NCI-H446 (cell line): ENCODE measurements around the gene GNG7.
"Not testable (repeated sequence)": the region's sequence is repeated elsewhere in the genome, so short reads cannot be mapped to it uniquely, and the experiment has no call there.

Experiments used
- DNase-seq, 2 experiments: peaks; one replicate each; lab custom pipeline; 2025; lab: John Stamatoyannopoulos, UW

The GNG7 gene

GRCh38 chr19:2713170-2713569, 10.7 kb upstream of the GNG7 start:
- DNase-seq: not testable (repeated sequence)

DNA sequence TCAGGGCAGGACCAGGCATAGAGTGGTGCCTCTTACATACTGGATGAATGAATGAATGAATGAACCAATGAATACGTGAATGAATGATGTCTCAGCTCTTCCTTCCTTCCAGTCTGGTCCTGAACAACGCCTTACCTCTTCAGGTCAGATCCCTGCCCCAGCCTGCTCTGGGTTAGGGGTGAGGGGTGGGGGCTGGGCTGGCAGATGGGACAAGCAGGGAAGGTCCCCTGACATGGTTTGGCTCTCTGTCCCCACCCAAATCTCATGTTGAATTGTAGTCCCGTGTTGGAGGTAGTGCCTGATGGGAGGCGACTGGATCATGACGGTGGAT, 9.3 kb upstream of the GNG7 start:
- no peak for DNase-seq

GRCh38 chr19:2711172-2711874, 8.8 kb upstream of the GNG7 start:
- no peak for DNase-seq

DNA sequence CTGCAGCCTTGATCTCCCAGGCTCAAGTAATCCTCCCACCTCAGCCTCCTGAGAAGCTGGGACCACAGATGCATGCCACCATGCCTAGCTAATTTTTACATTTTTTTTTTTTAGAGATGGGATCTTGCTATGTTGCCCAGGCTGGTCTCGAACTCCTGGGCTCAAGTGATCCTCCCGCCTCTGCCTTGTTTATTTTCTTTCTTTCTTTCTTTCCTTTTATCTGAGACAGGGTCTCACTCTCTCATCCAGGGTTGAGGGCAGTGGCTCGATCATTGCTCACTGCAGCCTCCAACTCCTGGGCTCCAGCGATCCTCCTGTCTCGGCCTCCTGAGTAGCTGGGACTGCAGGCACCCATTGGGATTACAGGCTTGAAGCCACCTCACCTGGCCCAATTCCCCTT, 3.8 kb upstream of the GNG7 start:
- no peak for DNase-seq

DNA sequence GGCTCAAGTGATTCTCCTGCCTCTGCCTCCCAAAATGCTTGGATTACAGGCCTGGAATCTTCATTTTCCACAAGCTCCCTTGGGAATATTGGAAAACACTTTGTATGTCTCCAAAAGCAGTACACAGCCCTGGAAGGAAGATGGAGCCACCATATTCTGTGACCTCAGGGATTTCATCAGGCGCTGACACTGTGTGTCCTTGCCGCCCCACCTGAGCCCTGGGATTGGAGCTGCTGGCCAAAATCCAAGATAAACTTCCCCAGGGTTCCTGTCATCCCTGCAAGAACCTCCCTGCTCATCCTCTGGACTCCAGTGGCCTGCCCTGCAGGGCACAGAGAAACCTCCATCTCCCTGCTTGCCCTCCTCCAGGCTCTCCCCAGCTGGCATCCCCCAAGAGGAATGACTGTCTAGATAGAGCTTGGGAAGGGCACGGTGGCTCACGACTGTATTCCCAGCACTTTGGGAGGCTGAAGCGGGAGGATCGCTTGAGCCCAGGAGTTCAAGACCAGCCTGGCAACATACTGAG, 1.3 kb upstream of the GNG7 start:
- DNase-seq: no peak

- no peak for DNase-seq
Measured at GRCh38 chr19:2703077-2703437, 563 bp upstream of the GNG7 start.

- no peak for DNase-seq
Measured at GRCh38 chr19:2701361-2702169, 929 bp downstream of the GNG7 start.

DNA sequence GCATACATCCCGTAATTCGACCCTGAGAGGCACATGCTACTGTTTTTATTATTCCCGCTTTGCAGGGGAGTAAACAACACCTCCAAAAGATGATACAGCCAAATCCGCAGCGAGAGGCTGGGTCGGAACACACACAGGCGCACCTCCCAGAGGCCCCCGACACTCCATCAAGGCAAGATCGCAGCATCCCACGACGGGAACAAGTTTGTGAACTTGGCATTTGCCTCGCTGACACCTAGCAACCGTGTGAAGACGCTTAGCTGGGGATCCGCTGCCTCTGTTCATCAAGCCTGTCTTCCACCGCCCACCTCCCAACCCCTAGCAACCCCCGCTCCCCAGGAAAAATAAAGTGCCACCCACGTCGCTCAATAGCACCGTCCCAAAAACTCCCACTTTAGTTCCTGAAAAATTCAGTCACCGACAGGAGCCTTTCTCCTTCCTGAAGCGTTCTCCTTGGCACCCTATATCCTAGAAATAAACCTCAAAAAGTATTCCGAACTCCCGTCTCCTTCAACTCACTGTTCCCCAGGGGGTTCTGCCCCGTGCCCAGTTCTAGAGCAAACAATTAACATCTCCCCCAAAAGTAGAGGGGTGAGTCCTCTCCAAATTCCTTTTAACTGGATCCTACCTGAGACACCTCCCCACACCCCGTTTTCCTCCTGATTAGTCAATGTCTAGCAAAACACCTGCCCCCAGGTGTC, 1.7 kb downstream of the GNG7 start:
- no peak for DNase-seq

DNA sequence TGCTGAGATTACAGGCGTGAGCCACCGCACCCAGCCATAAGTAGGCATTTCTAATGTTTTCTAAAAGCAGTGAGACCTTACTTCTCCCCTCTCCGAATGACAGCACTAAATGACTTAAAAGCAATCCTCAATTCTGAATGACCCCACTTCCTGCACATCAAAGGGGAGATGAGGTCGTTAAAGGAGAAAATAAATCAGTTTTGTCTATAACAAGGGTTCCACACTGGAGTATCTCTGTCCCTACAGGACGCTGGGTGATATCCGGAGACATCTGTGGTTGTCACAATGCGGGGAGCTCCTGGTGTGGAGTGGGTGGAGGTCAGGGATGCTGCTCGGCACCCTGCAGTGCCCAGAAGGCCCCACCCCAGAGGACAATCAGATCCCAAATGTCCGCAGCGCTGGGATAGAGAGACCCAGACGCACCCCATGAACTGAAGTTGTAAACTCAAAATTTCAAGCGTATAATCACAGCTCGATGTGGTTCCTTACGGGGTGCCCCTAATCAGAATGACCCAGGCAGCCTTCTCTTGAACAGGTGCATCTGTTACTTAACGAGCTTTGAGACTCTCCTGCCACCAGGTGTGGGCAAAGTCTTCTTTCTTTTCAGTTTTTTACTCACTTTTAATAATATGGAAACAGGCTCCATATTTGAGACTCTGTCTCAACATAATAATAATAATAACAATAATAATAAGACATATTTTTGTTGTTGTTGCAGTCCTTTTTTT, 2.9 kb downstream of the GNG7 start:
- DNase-seq: no peak

DNA sequence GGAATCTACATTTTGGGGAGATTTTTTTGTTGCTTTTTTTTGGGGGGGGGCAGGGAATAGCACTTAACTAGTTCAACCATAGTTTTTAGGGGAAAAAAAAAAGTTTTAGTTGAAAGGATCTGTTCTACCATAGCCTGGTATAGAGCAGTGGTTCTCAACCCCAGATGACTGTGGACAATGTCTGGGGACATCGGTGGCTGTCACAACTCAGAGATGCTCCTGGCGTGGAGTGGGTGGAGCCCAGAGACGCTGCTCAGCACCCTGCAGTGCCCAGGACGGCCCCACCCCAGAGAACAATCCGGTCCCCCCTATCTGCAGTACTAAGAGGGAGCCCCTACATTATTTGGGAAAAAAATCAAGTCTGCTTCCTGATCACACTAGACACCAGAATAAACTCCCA, 8.3 kb downstream of the GNG7 start:
- DNase-seq: no peak

GRCh38 chr19:2693492-2694160, 8.9 kb downstream of the GNG7 start:
- no peak for DNase-seq

- no peak for DNase-seq
Measured at GRCh38 chr19:2691951-2692350, 10.5 kb downstream of the GNG7 start.

DNA sequence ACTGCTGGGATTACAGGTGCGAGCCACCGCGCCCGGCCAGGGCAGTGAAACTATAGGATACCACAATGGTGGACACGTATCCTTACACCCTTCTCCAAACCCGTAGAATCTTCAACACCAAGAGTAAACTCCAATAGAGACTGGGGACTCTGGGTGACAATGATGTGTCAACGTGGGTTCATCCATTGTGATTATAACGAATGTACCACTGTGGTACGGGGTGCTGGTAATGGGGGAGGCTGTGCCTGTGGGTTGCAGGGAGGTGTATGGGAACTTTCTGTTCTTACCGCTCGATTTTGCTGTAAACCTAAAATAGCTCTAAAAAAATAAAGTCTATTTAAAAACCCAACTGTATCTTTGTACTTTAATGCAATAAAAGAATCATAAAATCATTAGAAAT, 11.6 kb downstream of the GNG7 start:
- DNase-seq: no peak

DNA sequence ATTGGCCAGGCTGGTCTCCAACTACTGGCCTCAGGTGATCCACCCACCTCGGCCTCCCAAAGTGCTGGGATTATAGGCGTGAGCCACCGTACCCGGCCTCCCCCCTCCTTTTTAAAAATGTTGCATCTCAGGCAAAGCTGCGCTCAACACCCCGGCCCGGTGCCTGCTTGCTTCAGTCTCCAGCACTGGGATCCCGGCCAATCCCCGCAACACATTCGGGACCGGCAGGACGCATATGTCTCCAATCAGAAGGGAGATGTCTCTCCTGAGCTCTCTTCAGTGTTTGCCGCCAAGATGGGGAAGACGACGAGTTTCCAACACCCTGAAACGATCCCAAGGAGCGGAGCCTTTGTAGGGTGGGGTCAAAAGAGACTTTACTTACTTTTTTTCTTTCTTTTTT, 16.1 kb downstream of the GNG7 start:
- no peak for DNase-seq

- no peak for DNase-seq
Measured at GRCh38 chr19:2685204-2685704, 17.2 kb downstream of the GNG7 start.

DNA sequence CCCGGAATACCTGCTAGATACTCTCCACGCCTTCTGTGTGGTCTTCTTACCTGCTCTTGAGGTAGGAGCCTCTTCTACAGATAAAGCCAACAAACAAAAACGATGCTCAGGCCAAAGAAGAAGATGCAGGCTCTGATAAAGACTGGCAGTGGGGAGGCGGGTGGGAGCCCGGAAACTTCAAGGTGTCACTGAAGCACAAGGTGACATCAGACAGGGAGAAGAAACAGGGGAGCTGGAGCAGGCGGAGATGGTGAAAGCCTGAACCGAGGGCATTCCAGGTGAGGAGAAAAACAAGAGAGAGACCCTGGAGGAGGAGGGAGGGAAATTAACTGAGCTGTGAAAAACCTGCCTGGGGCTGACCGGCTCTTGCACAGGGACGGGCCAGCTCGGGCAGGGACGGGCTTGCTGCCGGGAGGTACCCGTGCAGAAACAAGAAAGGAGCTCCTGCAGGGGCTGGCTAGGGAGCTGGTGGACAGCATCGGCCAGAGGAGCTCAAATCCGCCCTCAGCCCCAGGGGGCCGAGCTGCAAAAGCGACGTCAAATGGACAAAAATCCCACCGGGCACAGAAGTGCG, 19.0 kb downstream of the GNG7 start:
- no peak for DNase-seq

GRCh38 chr19:2680808-2681207, 21.7 kb downstream of the GNG7 start:
- DNase-seq: no peak

DNA sequence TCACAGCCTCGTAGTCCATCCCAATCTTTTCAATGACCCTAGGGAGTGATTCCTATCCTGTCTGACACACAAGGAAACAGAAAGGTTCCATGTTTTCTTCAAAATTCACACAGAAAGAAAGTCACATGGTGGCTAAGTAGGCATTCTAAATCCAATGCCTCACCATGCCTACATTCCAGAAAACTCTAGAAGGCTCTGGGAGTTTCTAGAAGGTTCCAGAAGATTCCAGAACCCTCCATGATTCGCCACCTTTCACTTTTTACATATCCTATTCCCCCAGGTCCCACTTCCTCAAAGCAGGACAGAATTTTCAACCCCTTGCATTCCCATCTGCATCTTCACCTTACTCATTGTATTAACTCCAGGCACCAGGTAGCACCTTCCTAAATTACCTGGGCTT, 23.1 kb downstream of the GNG7 start:
- no peak for DNase-seq

GRCh38 chr19:2678948-2679347, 23.5 kb downstream of the GNG7 start:
- DNase-seq: not testable (repeated sequence)

- DNase-seq: no peak
Measured at GRCh38 chr19:2678044-2678671, 24.3 kb downstream of the GNG7 start.

DNA sequence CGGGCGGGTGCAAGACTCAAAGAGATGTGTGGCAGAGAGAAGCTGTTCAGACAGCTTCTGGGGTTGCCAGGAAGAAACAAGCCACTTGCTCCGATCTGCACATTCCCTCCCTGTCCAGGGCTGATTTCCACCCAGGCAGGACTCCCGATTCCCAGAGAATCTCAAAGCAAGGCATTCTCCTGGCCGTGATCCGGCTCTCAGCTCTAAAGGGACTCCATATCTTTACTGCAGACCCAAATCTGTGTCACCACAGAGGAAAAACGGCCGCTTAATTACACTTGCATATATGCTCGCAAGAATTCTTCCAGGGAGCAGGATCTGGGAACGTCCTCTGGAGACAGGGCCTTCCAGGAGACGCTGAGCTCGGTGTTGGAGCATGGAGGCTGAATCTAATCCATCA, 25.7 kb downstream of the GNG7 start:
- no peak for DNase-seq
